Activated CD8-positive, alpha-beta T cell treated with anti-CD3 and anti-CD28 coated beads for 36 hours (primary cell): ENCODE measurements around the gene LGALS9. TPM values are rescaled to one million over a fixed set of nuclear protein-coding genes. Genes with fewer than 3 reads are reported as not detected.
"Not testable (repeated sequence)": the region's sequence is repeated elsewhere in the genome, so short reads cannot be mapped to it uniquely, and the experiment has no call there.

ENCODE experiments used
- ATAC-seq: fragments of 200-7000 bp; cut with Tn5 transposase; one replicate; pipeline ENCODE4 v1.10.0; 2021; ENCODE audit warnings: mild to moderate bottlenecking, moderate library complexity
- CTCF ChIA-PET: fragments of 350-600 bp; sonication (Branson Sonifier 250); formaldehyde crosslinking; loops from one replicate; lab custom pipeline; 2021; ENCODE audit warnings: antibody characterized with exemption; lab: Charles Lee
- POLR2A ChIA-PET: fragments of 350-600 bp; sonication (Branson Sonifier 250); formaldehyde crosslinking; loops from one replicate; lab custom pipeline; 2021; ENCODE audit warnings: antibody characterized with exemption; lab: Charles Lee
- DNase-seq: peaks from one replicate; pipeline ENCODE4 v3.0.0-alpha.2; 2020
- H3K27ac Mint-ChIP-seq: one replicate; pipeline ENCODE4 v1.8.0; 2021; ENCODE audit warnings: mild to moderate bottlenecking, mixed read lengths
- H3K27me3 Mint-ChIP-seq: one replicate; pipeline ENCODE4 v1.8.0; 2021; ENCODE audit warnings: mixed read lengths
- H3K36me3 Mint-ChIP-seq: one replicate; pipeline ENCODE4 v1.8.0; 2021; ENCODE audit warnings: low read depth, mixed read lengths
- H3K4me1 Mint-ChIP-seq: one replicate; pipeline ENCODE4 v1.8.0; 2021; ENCODE audit warnings: low read depth, mixed read lengths
- H3K4me3 Mint-ChIP-seq: one replicate; pipeline ENCODE4 v1.8.0; 2021; ENCODE audit warnings: mild to moderate bottlenecking, moderate library complexity, mixed read lengths
- H3K9me3 Mint-ChIP-seq: one replicate; pipeline ENCODE4 v1.8.0; 2021; ENCODE audit warnings: mixed read lengths
- intact Hi-C: fragments of 100-400 bp; cut with micrococcal nuclease; formaldehyde crosslinking; loops from one replicate; pipeline ENCODE4 v1.10.0; 2022
- total RNA-seq, 2 experiments: library from RNA; stranded (reverse); gene quantifications; one replicate each; pipeline ENCODE4 v1.2.3, GENCODE V29; 2021
- TF ChIP-seq, protein P1 (sequence below): fragments of 200-600 bp; IDR thresholded peaks from one replicate; pipeline ENCODE4 v1.8.0; 2022; ENCODE audit warnings: antibody characterized with exemption, mild to moderate bottlenecking

LGALS9 gene
- total RNA-seq, 2 experiments from 2014 or later: 17.3 to 18.4 TPM

DNA sequence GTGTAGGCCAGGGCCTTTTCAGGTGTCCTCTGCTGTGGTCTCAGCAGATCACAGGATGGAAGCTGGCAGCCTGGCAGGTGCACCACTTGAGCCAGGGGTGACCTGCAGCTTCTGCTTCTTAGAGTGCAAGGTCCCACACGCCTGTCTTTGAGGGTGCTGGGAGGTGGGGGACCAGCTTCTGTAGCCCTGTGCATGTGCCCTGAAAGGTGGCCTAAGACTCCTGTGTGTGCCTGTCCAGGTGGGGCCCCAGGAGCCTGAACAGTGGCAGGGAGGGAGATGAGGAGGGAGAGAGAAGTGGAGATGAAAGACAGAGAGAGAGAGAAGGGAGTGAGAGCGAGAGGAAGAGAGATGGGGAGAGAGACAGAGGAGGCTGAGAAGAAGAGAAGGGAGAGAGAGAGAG, 46.2 kb downstream of the LGALS9 start:
- no peak for ATAC-seq
- Mint-ChIP-seq H3K9me3 (no peaks in the 10 kb centered on the region), H3K27ac (no peak overlapping the region)

DNA sequence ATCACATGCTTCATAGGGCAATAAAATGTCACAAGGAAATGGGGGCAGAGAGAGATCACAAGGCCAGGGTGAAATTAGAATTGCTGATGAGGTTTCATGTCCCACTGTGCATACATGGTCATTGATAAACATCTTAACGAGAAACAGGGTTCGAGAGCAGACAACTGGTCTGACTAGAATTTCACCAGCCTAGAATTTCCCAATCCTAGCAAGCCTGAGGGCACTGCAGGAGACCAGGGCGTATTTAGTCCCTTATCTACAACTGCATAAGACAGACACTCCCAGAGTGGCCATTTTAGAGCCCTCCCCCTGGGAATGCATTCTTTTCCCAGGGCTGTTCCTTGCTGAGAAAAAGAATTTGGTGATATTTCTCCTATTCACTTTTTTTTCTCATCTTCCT, 55.3 kb downstream of the LGALS9 start:
- H3K27ac Mint-ChIP-seq, H3K27me3 Mint-ChIP-seq, DNase-seq, H3K4me3 Mint-ChIP-seq, H3K4me1 Mint-ChIP-seq, H3K36me3 Mint-ChIP-seq, intact Hi-C loops, POLR2A ChIA-PET, ATAC-seq: not testable (repeated sequence)
- peaks cover 13% of the 10 kb centered on the region for H3K9me3 Mint-ChIP-seq
- CTCF ChIA-PET: interaction anchor here (2.6 kb wide), 1 partner anchor 32 kb away, joined by 11 read pairs; no protein-coding TSS in a partner anchor

More for the DNA sequence above, 46.2 kb downstream of the LGALS9 start:
- Mint-ChIP-seq H3K4me3 (no peak overlapping the region), H3K4me1 (no peaks in the 10 kb centered on the region), H3K27me3 (no peaks in the 10 kb centered on the region), H3K36me3 (no peaks in the 10 kb centered on the region)
- intact Hi-C loops: no loop called here
- DNase-seq: no peak
- ChIA-PET POLR2A (no interaction called here), CTCF (interaction anchor here (0.9 to 1.0 kb wide), 2 partner anchors 22 to 25 kb away, joined by 3 read pairs; no protein-coding TSS in a partner anchor)
- TF ChIP-seq, protein P1, sequence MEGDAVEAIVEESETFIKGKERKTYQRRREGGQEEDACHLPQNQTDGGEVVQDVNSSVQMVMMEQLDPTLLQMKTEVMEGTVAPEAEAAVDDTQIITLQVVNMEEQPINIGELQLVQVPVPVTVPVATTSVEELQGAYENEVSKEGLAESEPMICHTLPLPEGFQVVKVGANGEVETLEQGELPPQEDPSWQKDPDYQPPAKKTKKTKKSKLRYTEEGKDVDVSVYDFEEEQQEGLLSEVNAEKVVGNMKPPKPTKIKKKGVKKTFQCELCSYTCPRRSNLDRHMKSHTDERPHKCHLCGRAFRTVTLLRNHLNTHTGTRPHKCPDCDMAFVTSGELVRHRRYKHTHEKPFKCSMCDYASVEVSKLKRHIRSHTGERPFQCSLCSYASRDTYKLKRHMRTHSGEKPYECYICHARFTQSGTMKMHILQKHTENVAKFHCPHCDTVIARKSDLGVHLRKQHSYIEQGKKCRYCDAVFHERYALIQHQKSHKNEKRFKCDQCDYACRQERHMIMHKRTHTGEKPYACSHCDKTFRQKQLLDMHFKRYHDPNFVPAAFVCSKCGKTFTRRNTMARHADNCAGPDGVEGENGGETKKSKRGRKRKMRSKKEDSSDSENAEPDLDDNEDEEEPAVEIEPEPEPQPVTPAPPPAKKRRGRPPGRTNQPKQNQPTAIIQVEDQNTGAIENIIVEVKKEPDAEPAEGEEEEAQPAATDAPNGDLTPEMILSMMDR: no peak

- H3K27ac Mint-ChIP-seq: no peak overlapping the region
- intact Hi-C loops: no loop called here
- TF ChIP-seq, protein P1: no peak
- ChIA-PET POLR2A (no interaction called here), CTCF (no interaction called here)
- ATAC-seq (no peak), DNase-seq (no peak)
- no peaks in the 10 kb centered on the region for H3K4me1 Mint-ChIP-seq
- H3K9me3 Mint-ChIP-seq: peaks cover 28% of the 10 kb centered on the region
- peaks cover 3% of the 10 kb centered on the region for H3K36me3 Mint-ChIP-seq
- no peak overlapping the region for H3K4me3 Mint-ChIP-seq
- no peaks in the 10 kb centered on the region for H3K27me3 Mint-ChIP-seq
Measured at GRCh38 chr17:27690882-27691281, 59.9 kb downstream of the LGALS9 start.

- H3K27me3 Mint-ChIP-seq, CTCF ChIA-PET, POLR2A ChIA-PET, H3K36me3 Mint-ChIP-seq, ATAC-seq, DNase-seq, H3K27ac Mint-ChIP-seq, intact Hi-C loops, H3K4me1 Mint-ChIP-seq, H3K4me3 Mint-ChIP-seq: not testable (repeated sequence)
- H3K9me3 Mint-ChIP-seq: peaks cover 31% of the 10 kb centered on the region
Measured at GRCh38 chr17:27695254-27695814, 64.3 kb downstream of the LGALS9 start.

Other genes starting within 250 kb of the LGALS9 start
- gene KSR1, start 174.7 kb upstream of the LGALS9 start, total RNA-seq: 10 to 100 TPM; 53.9 to 58.2 TPM
- gene NOS2, start 169.3 kb downstream of the LGALS9 start, total RNA-seq: not detected